GM19025 (cell line): ENCODE measurements around the gene TNP1.

ENCODE experiments used
- ATAC-seq: cut with Tn5 transposase; IDR thresholded peaks from one replicate; pipeline ENCODE4 v1.9.1; 2021; ENCODE audit warnings: mild to moderate bottlenecking, low read depth, moderate library complexity; ENCODE audit not compliant: unreplicated experiment

The TNP1 gene

GRCh38 chr2:216849987-216850386 is 9.9 kb downstream of the TNP1 start:
- ATAC-seq = no peak

GRCh38 chr2:216845426-216845825 is 14.4 kb downstream of the TNP1 start:
- ATAC-seq = no peak

- no peak for ATAC-seq
These were observed 17.2 kb downstream of the TNP1 start for GRCh38 chr2:216842636-216843035.

GRCh38 chr2:216839688-216840087 is 20.2 kb downstream of the TNP1 start:
- no peak for ATAC-seq

- no peak for ATAC-seq
These were observed 21.7 kb downstream of the TNP1 start for GRCh38 chr2:216838151-216838550.

- ATAC-seq = no peak
These were observed 22.1 kb downstream of the TNP1 start for GRCh38 chr2:216837740-216838139.

- no peak for ATAC-seq
These were observed 26.8 kb downstream of the TNP1 start for GRCh38 chr2:216833061-216833460.

GRCh38 chr2:216830346-216830745 is 29.5 kb downstream of the TNP1 start:
- no peak for ATAC-seq

GRCh38 chr2:216829533-216829932 is 30.3 kb downstream of the TNP1 start:
- ATAC-seq = no peak

- no peak for ATAC-seq
These were observed 32.7 kb downstream of the TNP1 start for GRCh38 chr2:216827073-216827720.

- ATAC-seq = no peak
These were observed 37.4 kb downstream of the TNP1 start for GRCh38 chr2:216822470-216822869.

GRCh38 chr2:216820709-216821108 is 39.2 kb downstream of the TNP1 start:
- no peak for ATAC-seq

GRCh38 chr2:216819766-216820165 is 40.1 kb downstream of the TNP1 start:
- no peak for ATAC-seq

- no peak for ATAC-seq
These were observed 40.8 kb downstream of the TNP1 start for GRCh38 chr2:216819055-216819454.

GRCh38 chr2:216810399-216811160 is 49.3 kb downstream of the TNP1 start:
- no peak for ATAC-seq
